ENCODE data around the gene TMPRSS3. TPM values are rescaled to one million over a fixed set of nuclear protein-coding genes. Genes with fewer than 3 reads are reported as not detected.

Gene TMPRSS3
- polyA plus RNA-seq, 2 of the 4 experiments (the other 2 are of a cell fraction), result 0.10 to 0.12 TPM

GRCh38 chr21:42347601-42348327, 48.1 kb downstream of the TMPRSS3 start (continued):
- TF ChIP-seq E2F6 (IDR thresholded peaks at IDR 0.05; ENCODE audit: borderline replicate concordance, low read depth) (no peak), MAFK (IDR thresholded peaks at IDR 0.05; ENCODE audit: partially characterized antibody) (no peak)

- DNase-seq (ENCODE audit: low read depth in 1 of 2, low spot score in 1 of 2) (no peak), ATAC-seq (no peak), FAIRE-seq (no peak)
- Histone ChIP-seq H3K9me3 (no peaks in the 10 kb centered on the region), H3K4me3 (no peak overlapping the region), H3K27ac (no peak overlapping the region), H3K4me1 (no peaks in the 10 kb centered on the region), H3K4me2 (no peak overlapping the region)
- ChIA-PET POLR2A (no interaction called here), CTCF (interaction anchor here (0.6 to 2.3 kb wide), 2 partner anchors 9 to 33 kb away, joined by 3 to 5 read pairs; no protein-coding TSS in a partner anchor)
- 71% methylated on average over 29 of the region's 30 CpGs for WGBS (ENCODE audit: missing lambda C conversion rate)
- TF ChIP-seq CTCF (IDR thresholded peaks at IDR 0.05), result no peak
- no peak for TF ChIP-seq ZSCAN20 (CRISPR knock-in tag; IDR thresholded peaks at IDR 0.05)
- TF ChIP-seq ZC3H11A (IDR thresholded peaks at IDR 0.05), result no peak
- no peak for TF ChIP-seq HOXB13 (CRISPR knock-in tag; IDR thresholded peaks at IDR 0.05; ENCODE audit: low read depth)
- no peak for TF ChIP-seq RARB (CRISPR knock-in tag; IDR thresholded peaks at IDR 0.05)
- no peak for TF ChIP-seq ELK1 (IDR thresholded peaks at IDR 0.05; ENCODE audit: low read depth, low read length)
- TF ChIP-seq MAX (IDR thresholded peaks at IDR 0.05), result no peak
- no peak for TF ChIP-seq HOXB5 (CRISPR knock-in tag; IDR thresholded peaks at IDR 0.05)
- TF ChIP-seq FOSB (CRISPR knock-in tag; IDR thresholded peaks at IDR 0.05), result no peak
- no peak for TF ChIP-seq POLR2AphosphoS2 (conservative IDR thresholded peaks at IDR 0.05; ENCODE audit: low read length)
- no peak for TF ChIP-seq NPAS2 (CRISPR knock-in tag; IDR thresholded peaks at IDR 0.05; ENCODE audit: borderline replicate concordance)
- no peak for TF ChIP-seq JUNB (IDR thresholded peaks at IDR 0.05)
- no peak for TF ChIP-seq CEBPB (IDR thresholded peaks at IDR 0.05)
- TF ChIP-seq REST (IDR thresholded peaks at IDR 0.05), result no peak
- TF ChIP-seq HOXA7 (CRISPR knock-in tag; IDR thresholded peaks at IDR 0.05), result no peak
Observed at GRCh38 chr21:42346866-42347600, 48.8 kb downstream of the TMPRSS3 start.
